HCT116 (cell line): ENCODE data around the gene ZMYM2.
"Not testable (repeated sequence)": the region's sequence is repeated elsewhere in the genome, so short reads cannot be mapped to it uniquely, and the experiment has no call there.

ENCODE experiments used
- ATF3 ChIP-seq: IDR thresholded peaks from 2 replicates; pipeline ENCODE4 v1.6.1; 2012
- CTCF ChIP-seq, 3 experiments: fragments of 200-600 bp in 1 of 3; sonication (generic) in 1 of 3; IDR thresholded peaks in 2 of 3; conservative IDR thresholded peaks in 1 of 3; 2 replicates each; pipeline ENCODE4 v1.5.1; 2012 to 2017; ENCODE audit warnings: low read depth in 2 of 3, low read length in 2 of 3, antibody characterized with exemption in 1 of 3, borderline replicate concordance in 1 of 3, control low read depth in 1 of 3, mild to moderate bottlenecking in 1 of 3, mixed read lengths in 1 of 3, mixed run types in 1 of 3, moderate library complexity in 1 of 3; ENCODE audit not compliant: insufficient read depth in 1 of 3
- EZH2 ChIP-seq: fragments of 200-600 bp; sonication (generic); IDR thresholded peaks from 2 replicates; pipeline ENCODE4 v1.6.1; 2017; ENCODE audit warnings: antibody characterized with exemption, mixed run types
- EZH2phosphoT487 ChIP-seq: fragments of 200-600 bp; IDR thresholded peaks from 2 replicates; pipeline ENCODE4 v1.6.1; 2018; ENCODE audit warnings: antibody characterized with exemption, borderline replicate concordance
- MAX ChIP-seq: IDR thresholded peaks from 2 replicates; pipeline ENCODE4 v1.6.1; 2012
- POLR2A ChIP-seq: IDR thresholded peaks from 2 replicates; pipeline ENCODE4 v1.7.0; 2011; ENCODE audit warnings: borderline replicate concordance; ENCODE audit not compliant: insufficient read depth, insufficient read length; ENCODE audit errors: extremely low read depth
- POLR2AphosphoS5 ChIP-seq: IDR thresholded peaks from 2 replicates; pipeline ENCODE4 v1.6.1; 2011; ENCODE audit warnings: mild to moderate bottlenecking, low read depth, low read length, moderate library complexity
- RAD21 ChIP-seq: IDR thresholded peaks from 2 replicates; pipeline ENCODE4 v1.6.1; 2012; ENCODE audit warnings: low read depth, mild to moderate bottlenecking
- REST ChIP-seq: IDR thresholded peaks from 2 replicates; pipeline ENCODE4 v1.6.1; 2012; ENCODE audit warnings: low read depth
- YY1 ChIP-seq: IDR thresholded peaks from 2 replicates; pipeline ENCODE4 v1.6.1; 2011; ENCODE audit warnings: low read length, low read depth, moderate library complexity, mild to moderate bottlenecking; ENCODE audit not compliant: insufficient replicate concordance; ENCODE audit errors: extremely low read depth
- ZFX ChIP-seq: fragments of 450-650 bp; IDR thresholded peaks from 2 replicates; pipeline ENCODE4 v1.6.1; 2017
- ZNF274 ChIP-seq: fragments of 200-500 bp; sonication (Bioruptor generic); IDR thresholded peaks from 2 replicates; pipeline ENCODE4 v1.6.1; 2014; ENCODE audit warnings: mild to moderate bottlenecking, low read depth, low read length, inconsistent platforms

- not testable (repeated sequence) for TF ChIP-seq CTCF (IDR thresholded peaks at IDR 0.05 in 2 of 3, conservative IDR thresholded peaks at IDR 0.05 in 1 of 3; ENCODE audit: borderline replicate concordance in 1 of 3, insufficient read depth in 1 of 3, low read depth in 2 of 3, low read length in 2 of 3); ATF3; REST; ZFX; POLR2A; ZNF274; MAX; EZH2; YY1; RAD21; POLR2AphosphoS5; EZH2phosphoT487
Observed at GRCh38 chr13:20042603-20043002, 84.1 kb downstream of the ZMYM2 start.
